ENCODE data around the gene NCAM2.
"Not testable (repeated sequence)": the region's sequence is repeated elsewhere in the genome, so short reads cannot be mapped to it uniquely, and the experiment has no call there.

The NCAM2 gene

GRCh38 chr21:21384977-21385376 is 386.8 kb downstream of the NCAM2 start:
- no peak for TF ChIP-seq CTCF (IDR thresholded peaks at IDR 0.05; ENCODE audit: insufficient read depth, low read depth, low read length, missing control alignments)
- H3K4me3 ChIP-seq (ENCODE audit: low read length): no peak overlapping the region
- no peak for DNase-seq (ENCODE audit: low read depth)

- H3K4me3 ChIP-seq (ENCODE audit: low read length): no peak overlapping the region
- DNase-seq (ENCODE audit: low read depth): no peak
- TF ChIP-seq CTCF (IDR thresholded peaks at IDR 0.05; ENCODE audit: insufficient read depth, low read depth, low read length, missing control alignments): no peak
Measured at GRCh38 chr21:21385404-21385803, 387.2 kb downstream of the NCAM2 start.

GRCh38 chr21:21387916-21388315 is 389.7 kb downstream of the NCAM2 start:
- TF ChIP-seq CTCF (IDR thresholded peaks at IDR 0.05; ENCODE audit: insufficient read depth, low read depth, low read length, missing control alignments): no peak
- H3K4me3 ChIP-seq (ENCODE audit: low read length): no peak overlapping the region
- no peak for DNase-seq (ENCODE audit: low read depth)

GRCh38 chr21:21394064-21394463 is 395.9 kb downstream of the NCAM2 start:
- TF ChIP-seq CTCF (IDR thresholded peaks at IDR 0.05; ENCODE audit: insufficient read depth, low read depth, low read length, missing control alignments): no peak
- no peak overlapping the region for H3K4me3 ChIP-seq (ENCODE audit: low read length)
- no peak for DNase-seq (ENCODE audit: low read depth)

- no peak overlapping the region for H3K4me3 ChIP-seq (ENCODE audit: low read length)
- no peak for TF ChIP-seq CTCF (IDR thresholded peaks at IDR 0.05; ENCODE audit: insufficient read depth, low read depth, low read length, missing control alignments)
Measured at GRCh38 chr21:21396424-21396823, 398.2 kb downstream of the NCAM2 start.

GRCh38 chr21:21397464-21397863 is 399.3 kb downstream of the NCAM2 start:
- no peak overlapping the region for H3K4me3 ChIP-seq (ENCODE audit: low read length)
- no peak for TF ChIP-seq CTCF (IDR thresholded peaks at IDR 0.05; ENCODE audit: insufficient read depth, low read depth, low read length, missing control alignments)
- DNase-seq (ENCODE audit: low read depth): no peak

More at GRCh38 chr21:21396424-21396823, 398.2 kb downstream of the NCAM2 start:
- no peak for DNase-seq (ENCODE audit: low read depth)

- no peak for DNase-seq (ENCODE audit: low read depth)
- TF ChIP-seq CTCF (IDR thresholded peaks at IDR 0.05; ENCODE audit: insufficient read depth, low read depth, low read length, missing control alignments): no peak
- no peak overlapping the region for H3K4me3 ChIP-seq (ENCODE audit: low read length)
Measured at GRCh38 chr21:21401444-21401843, 403.2 kb downstream of the NCAM2 start.

- not testable (repeated sequence) for H3K4me3 ChIP-seq (ENCODE audit: low read length); DNase-seq (ENCODE audit: low read depth)
Measured at GRCh38 chr21:21402187-21402586, 404.0 kb downstream of the NCAM2 start.

- not testable (repeated sequence) for H3K4me3 ChIP-seq (ENCODE audit: low read length); DNase-seq (ENCODE audit: low read depth)
Measured at GRCh38 chr21:21404261-21404660, 406.1 kb downstream of the NCAM2 start.
